Neuronal stem cell (in vitro differentiated cells): ENCODE results near the gene CNTNAP5.

Source experiments
- DNase-seq: peaks from one replicate; pipeline ENCODE4 v3.0.0-alpha.2; 2013; ENCODE audit warnings: low spot score
- H2AFZ ChIP-seq: one replicate; pipeline ENCODE4 v1.6.1; 2013; ENCODE audit warnings: mild to moderate bottlenecking, low read length, inconsistent platforms
- H2AK5ac ChIP-seq: 2 replicates; pipeline ENCODE4 v1.6.1; 2013; ENCODE audit warnings: low read depth, mild to moderate bottlenecking, inconsistent platforms, low read length, moderate library complexity, mixed read lengths
- H2BK120ac ChIP-seq: 2 replicates; pipeline ENCODE4 v1.6.1; 2013; ENCODE audit warnings: low read depth, mild to moderate bottlenecking, inconsistent platforms, low read length, moderate library complexity, mixed read lengths
- H2BK12ac ChIP-seq: one replicate; pipeline ENCODE4 v1.6.1; 2013; ENCODE audit warnings: low read length, inconsistent platforms
- H2BK15ac ChIP-seq: 2 replicates; pipeline ENCODE4 v1.6.1; 2013; ENCODE audit warnings: mild to moderate bottlenecking, low read length, inconsistent platforms, mixed read lengths
- H2BK5ac ChIP-seq: one replicate; pipeline ENCODE4 v1.6.1; 2013; ENCODE audit warnings: inconsistent platforms, mild to moderate bottlenecking, low read length, moderate library complexity
- H3K14ac ChIP-seq: one replicate; pipeline ENCODE4 v1.6.1; 2013; ENCODE audit warnings: low read length, inconsistent platforms
- H3K18ac ChIP-seq: 2 replicates; pipeline ENCODE4 v1.6.1; 2013; ENCODE audit warnings: low read length, inconsistent platforms
- H3K23ac ChIP-seq: 2 replicates; pipeline ENCODE4 v1.6.1; 2013; ENCODE audit warnings: low read depth, mild to moderate bottlenecking, mixed read lengths, low read length, inconsistent platforms; ENCODE audit not compliant: poor library complexity
- H3K27ac ChIP-seq: replicated peaks from 3 replicates; pipeline ENCODE4 v1.5.1; 2013; ENCODE audit warnings: low read length, inconsistent platforms
- H3K27me3 ChIP-seq, 3 experiments: 2 replicates each; pipeline ENCODE4 v1.6.1; 2013; ENCODE audit warnings: low read length in 3 of 3, mild to moderate bottlenecking in 2 of 3, inconsistent platforms in 1 of 3, low read depth in 1 of 3, mixed read lengths in 1 of 3, moderate library complexity in 1 of 3; ENCODE audit not compliant: control insufficient read depth in 3 of 3, insufficient read depth in 3 of 3
- H3K36me3 ChIP-seq, 2 donors: replicated peaks in 1 of 2; 2 replicates each; pipeline ENCODE4 v1.6.1; 2013; ENCODE audit warnings: low read length in 2 of 2; ENCODE audit not compliant: control insufficient read depth in 2 of 2, insufficient read depth in 2 of 2
- H3K4ac ChIP-seq: 2 replicates; pipeline ENCODE4 v1.6.1; 2013; ENCODE audit warnings: inconsistent platforms, mild to moderate bottlenecking, low read length, moderate library complexity
- H3K4me1 ChIP-seq, 2 donors: 1 replicate in 1 of 2; 2 replicates in 1 of 2; pipeline ENCODE4 v1.6.1; 2013; ENCODE audit warnings: low read length in 2 of 2, low read depth in 1 of 2; ENCODE audit not compliant: control insufficient read depth in 2 of 2, insufficient read depth in 1 of 2
- H3K4me2 ChIP-seq: one replicate; pipeline ENCODE4 v1.6.1; 2013; ENCODE audit warnings: mild to moderate bottlenecking, low read length, inconsistent platforms; ENCODE audit not compliant: insufficient read depth, poor library complexity, severe bottlenecking
- H3K4me3 ChIP-seq, 2 donors: 2 replicates each; pipeline ENCODE4 v1.5.1; 2013; ENCODE audit warnings: low read length in 2 of 2, mild to moderate bottlenecking in 2 of 2, inconsistent platforms in 1 of 2, moderate library complexity in 1 of 2
- H3K79me1 ChIP-seq: one replicate; pipeline ENCODE4 v1.6.1; 2013; ENCODE audit warnings: low read depth, mild to moderate bottlenecking, inconsistent platforms, low read length, moderate library complexity
- H3K9ac ChIP-seq: one replicate; pipeline ENCODE4 v1.6.1; 2013; ENCODE audit warnings: mild to moderate bottlenecking, low read depth, low read length, inconsistent platforms; ENCODE audit not compliant: poor library complexity
- H3K9me3 ChIP-seq, 2 donors: replicated peaks in 1 of 2; 2 replicates each; pipeline versions ENCODE3 to v1.6.1; 2013; ENCODE audit warnings: low read length in 2 of 2, mild to moderate bottlenecking in 2 of 2, inconsistent platforms in 1 of 2, low read depth in 1 of 2, mixed read lengths in 1 of 2, moderate library complexity in 1 of 2; ENCODE audit not compliant: control insufficient read depth in 2 of 2, insufficient read depth in 1 of 2
- H4K8ac ChIP-seq: one replicate; pipeline ENCODE4 v1.6.1; 2013; ENCODE audit warnings: low read depth, mild to moderate bottlenecking, inconsistent platforms, low read length, moderate library complexity
- H4K91ac ChIP-seq: one replicate; pipeline ENCODE4 v1.6.1; 2013; ENCODE audit warnings: low read length, low read depth, mild to moderate bottlenecking, inconsistent platforms; ENCODE audit not compliant: poor library complexity
- WGBS, 2 donors: extraction: QIAGEN DNeasy Blood & Tissue Kit; methylation state at CpG; one replicate each; pipeline ENCODE4 v1.1.7; 2013; ENCODE audit warnings: missing lambda C conversion rate in 2 of 2, mixed read lengths in 1 of 2; ENCODE audit not compliant: insufficient read length in 2 of 2, insufficient replicate concordance in 1 of 2; ENCODE audit errors: extremely low coverage in 2 of 2; 5-methylcytosine and 5-hydroxymethylcytosine counted together

CNTNAP5 gene

GRCh38 chr2:124725187-124725586 is 700.1 kb downstream of the CNTNAP5 start:
- no peak overlapping the region for H3K4me3 ChIP-seq
- no peak overlapping the region for H3K4me2 ChIP-seq
- H3K9ac ChIP-seq, result no peak overlapping the region
- no peak overlapping the region for H2AFZ ChIP-seq
- H2BK5ac ChIP-seq, result no peak overlapping the region
- no peaks in the 10 kb centered on the region for H3K36me3 ChIP-seq
- no peak overlapping the region for H3K14ac ChIP-seq
- no peaks in the 10 kb centered on the region for H3K79me1 ChIP-seq
- H2BK120ac ChIP-seq, result no peak overlapping the region
- no peaks in the 10 kb centered on the region for H3K27me3 ChIP-seq
- no peak overlapping the region for H3K27ac ChIP-seq
- H2BK15ac ChIP-seq, result no peak overlapping the region
- no peak overlapping the region for H3K18ac ChIP-seq
- H2AK5ac ChIP-seq, result no peak overlapping the region
- no peak overlapping the region for H4K8ac ChIP-seq
- no peaks in the 10 kb centered on the region for H3K9me3 ChIP-seq
- no peak overlapping the region for H3K4ac ChIP-seq
- no peak for DNase-seq
- no peak overlapping the region for H3K23ac ChIP-seq
- H3K4me1 ChIP-seq, result no peaks in the 10 kb centered on the region
- H4K91ac ChIP-seq, result no peak overlapping the region
- no peak overlapping the region for H2BK12ac ChIP-seq

DNA sequence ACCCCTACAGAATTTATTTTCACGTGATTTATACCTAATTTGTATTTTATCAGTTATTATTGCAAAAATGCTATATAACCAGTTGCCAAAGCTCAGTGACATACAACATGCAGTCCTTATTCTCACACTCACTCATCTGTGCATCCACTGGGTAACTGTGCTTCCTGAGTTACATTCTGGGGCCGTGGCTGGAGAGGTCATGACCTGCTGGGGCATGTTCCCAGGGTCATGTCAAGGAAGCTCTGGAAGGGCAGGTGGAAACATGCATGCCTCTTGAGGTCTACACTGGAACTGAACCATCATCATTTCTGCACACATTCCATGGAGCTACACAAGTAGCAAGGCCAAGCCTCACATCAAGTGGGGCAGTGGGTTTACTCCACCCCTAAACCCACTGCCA is 715.5 kb downstream of the CNTNAP5 start:
- Histone ChIP-seq H3K4me3 (no peak overlapping the region), H3K4me1 (no peaks in the 10 kb centered on the region), H2BK12ac (no peak overlapping the region), H3K4ac (no peak overlapping the region), H3K9me3 (no peaks in the 10 kb centered on the region), H2BK120ac (no peak overlapping the region), H3K79me1 (no peaks in the 10 kb centered on the region), H3K18ac (no peak overlapping the region), H4K91ac (no peak overlapping the region), H3K27me3 (no peaks in the 10 kb centered on the region), H2AFZ (no peak overlapping the region), H3K14ac (no peak overlapping the region), H2BK15ac (no peak overlapping the region), H4K8ac (no peak overlapping the region), H2BK5ac (no peak overlapping the region), H3K27ac (no peak overlapping the region), H3K4me2 (no peak overlapping the region), H2AK5ac (no peak overlapping the region), H3K9ac (no peak overlapping the region), H3K23ac (no peak overlapping the region), H3K36me3 (no peaks in the 10 kb centered on the region)
- no peak for DNase-seq
- WGBS, 2 donors, result no CpG with 5 or more reads among the region's 2 CpGs

GRCh38 chr2:124753842-124754241 is 728.8 kb downstream of the CNTNAP5 start:
- Histone ChIP-seq H3K27me3 (no peaks in the 10 kb centered on the region), H3K18ac (no peak overlapping the region), H3K9ac (no peak overlapping the region), H3K4me3 (no peak overlapping the region), H4K91ac (no peak overlapping the region), H3K36me3 (no peaks in the 10 kb centered on the region), H3K4me2 (no peak overlapping the region), H2AFZ (no peak overlapping the region), H3K23ac (no peak overlapping the region), H3K27ac (no peak overlapping the region), H2BK15ac (no peak overlapping the region), H2BK12ac (no peak overlapping the region), H2BK5ac (no peak overlapping the region), H3K14ac (no peak overlapping the region), H2BK120ac (no peak overlapping the region), H3K4me1 (no peaks in the 10 kb centered on the region), H2AK5ac (no peak overlapping the region), H3K4ac (no peak overlapping the region), H3K79me1 (no peaks in the 10 kb centered on the region), H4K8ac (no peak overlapping the region), H3K9me3 (no peaks in the 10 kb centered on the region)
- WGBS, 2 donors, result no CpG with 5 or more reads among the region's 3 CpGs
- DNase-seq, result no peak

DNA sequence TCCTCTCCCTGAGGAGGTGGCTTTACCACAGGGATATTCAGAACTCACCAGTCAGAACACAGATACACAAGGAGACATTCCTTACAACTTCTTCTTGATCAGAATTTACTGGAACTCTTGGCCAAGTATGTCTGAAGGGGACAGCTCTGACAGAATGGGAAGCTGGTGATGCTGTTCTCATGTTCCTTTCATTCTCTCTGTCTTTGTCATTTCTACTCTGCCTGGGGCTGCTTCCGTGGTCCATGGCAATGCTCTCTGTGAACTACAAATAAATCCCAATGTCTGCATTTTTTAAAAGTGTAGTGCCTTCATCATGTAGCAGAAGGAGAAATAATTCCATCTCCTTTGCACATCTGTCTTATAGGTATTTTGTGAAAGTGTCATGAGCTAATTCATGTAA is 730.3 kb downstream of the CNTNAP5 start:
- H3K79me1 ChIP-seq, result no peaks in the 10 kb centered on the region
- H2AFZ ChIP-seq, result no peak overlapping the region
- H3K18ac ChIP-seq, result no peak overlapping the region
- no peak overlapping the region for H2BK12ac ChIP-seq
- H3K4me2 ChIP-seq, result no peak overlapping the region
- no peak overlapping the region for H2AK5ac ChIP-seq
- no peak overlapping the region for H4K8ac ChIP-seq
- no peak overlapping the region for H2BK120ac ChIP-seq
- no peak for DNase-seq
- H3K9me3 ChIP-seq, result no peaks in the 10 kb centered on the region
- no peak overlapping the region for H3K9ac ChIP-seq
- no peaks in the 10 kb centered on the region for H3K4me1 ChIP-seq
- H2BK5ac ChIP-seq, result no peak overlapping the region
- H4K91ac ChIP-seq, result no peak overlapping the region
- no peak overlapping the region for H3K4ac ChIP-seq
- no CpG with 5 or more reads among the region's 1 CpG for WGBS, 2 donors
- no peak overlapping the region for H2BK15ac ChIP-seq
- H3K27ac ChIP-seq, result no peak overlapping the region
- no peak overlapping the region for H3K4me3 ChIP-seq
- H3K23ac ChIP-seq, result no peak overlapping the region
- H3K27me3 ChIP-seq, result no peaks in the 10 kb centered on the region
- no peaks in the 10 kb centered on the region for H3K36me3 ChIP-seq
- no peak overlapping the region for H3K14ac ChIP-seq
